Effector CD4-positive, alpha-beta T cell (primary cell): ENCODE measurements around the gene GATD1.

Experiments used
- DNase-seq: peaks from one replicate; pipeline ENCODE4 v3.0.0-alpha.2; 2020
- total RNA-seq: gene quantifications from one replicate; lab custom pipeline; 2026; lab: John Stamatoyannopoulos, UW

GATD1 gene
- 63.6 reads per million, percentile 73 among the genes with 10 or more reads in this experiment for total RNA-seq

GRCh38 chr11:777288-778255, at the start of gene GATD1:
TSS of gene GATD1 (minus strand) at chr11:777487. CDS start at chr11:777462, 25 bp downstream.
- peak; percentile 92 for DNase-seq

GRCh38 chr11:826836-827145, 49.5 kb upstream of the GATD1 start:
- DNase-seq, result no peak

GRCh38 chr11:826227-826621, 48.9 kb upstream of the GATD1 start:
- no peak for DNase-seq

- no peak for DNase-seq
Measured at GRCh38 chr11:825366-826226, 48.3 kb upstream of the GATD1 start.

- no peak for DNase-seq
Measured at GRCh38 chr11:824942-825341, 47.7 kb upstream of the GATD1 start.

- no peak for DNase-seq
Measured at GRCh38 chr11:824292-824880, 47.1 kb upstream of the GATD1 start.

- no peak for DNase-seq
Measured at GRCh38 chr11:823441-824291, 46.4 kb upstream of the GATD1 start.

GRCh38 chr11:821512-822371, 44.5 kb upstream of the GATD1 start:
- no peak for DNase-seq

GRCh38 chr11:820655-821511, 43.6 kb upstream of the GATD1 start:
- no peak for DNase-seq

- peak; percentile 95 for DNase-seq
Measured at GRCh38 chr11:819943-820649, 42.8 kb upstream of the GATD1 start.

GRCh38 chr11:819129-819931, 42.0 kb upstream of the GATD1 start:
- DNase-seq, result peak; percentile 87

- no peak for DNase-seq
Measured at GRCh38 chr11:818396-819128, 41.3 kb upstream of the GATD1 start, which contains the start of gene PNPLA2. TSS of gene PNPLA2 (plus strand) at chr11:818914. CDS start at chr11:819719, 805 bp downstream.

- DNase-seq, result no peak
Measured at GRCh38 chr11:816433-816779, 39.1 kb upstream of the GATD1 start.

GRCh38 chr11:815675-816432, 38.6 kb upstream of the GATD1 start:
- no peak for DNase-seq

GRCh38 chr11:813456-814096, 36.3 kb upstream of the GATD1 start:
- DNase-seq, result no peak

GRCh38 chr11:813072-813455, 35.8 kb upstream of the GATD1 start:
- no peak for DNase-seq

GRCh38 chr11:812390-812789, 35.1 kb upstream of the GATD1 start:
- DNase-seq, result no peak
